Measurements from ENCODE around the gene RESP18.

GRCh38 chr2:219290381-219291171 lies 42.0 kb downstream of the RESP18 start:
- TF ChIP-seq CTCF (IDR thresholded peaks at IDR 0.05; ENCODE audit: low read length) (no peak), EZH2phosphoT487 (IDR thresholded peaks at IDR 0.05; ENCODE audit: low read length) (no peak)

All from MM.1S (cell line).